ENCODE data around the gene ZNF219.
A peak's percentile ranks its signal among the peaks of the same experiment; 100 is the strongest.

Gene ZNF219

GRCh38 chr14:21102521-21103410, 4.3 kb upstream of the ZNF219 start:
- no peak for DNase-seq (ENCODE audit: low spot score)

- no peak for DNase-seq (ENCODE audit: low spot score)
Observed at GRCh38 chr14:21101802-21102413, 3.5 kb upstream of the ZNF219 start.

GRCh38 chr14:21100931-21101330, 2.5 kb upstream of the ZNF219 start, which contains the start of gene TMEM253:
TMEM253 (plus strand) TSS chr14:21101066; CDS start chr14:21101344, 278 bp downstream.
- DNase-seq (ENCODE audit: low spot score), result no peak

GRCh38 chr14:21099596-21099985, 1.1 kb upstream of the ZNF219 start:
- DNase-seq (ENCODE audit: low spot score), result no peak

GRCh38 chr14:21098892-21099595, 589 bp upstream of the ZNF219 start:
- DNase-seq (ENCODE audit: low spot score), result no peak

- DNase-seq (ENCODE audit: low spot score), result no peak
Observed at GRCh38 chr14:21097636-21098075, 799 bp downstream of the ZNF219 start.

GRCh38 chr14:21096978-21097635, 1.3 kb downstream of the ZNF219 start:
- no peak for DNase-seq (ENCODE audit: low spot score)

GRCh38 chr14:21096438-21096837, 2.0 kb downstream of the ZNF219 start:
- DNase-seq (ENCODE audit: low spot score), result no peak

- no peak for DNase-seq (ENCODE audit: low spot score)
Observed at GRCh38 chr14:21095430-21096205, 2.8 kb downstream of the ZNF219 start.

- no peak for DNase-seq (ENCODE audit: low spot score)
Observed at GRCh38 chr14:21093769-21094681, 4.4 kb downstream of the ZNF219 start.

GRCh38 chr14:21093018-21093417, 5.4 kb downstream of the ZNF219 start:
- DNase-seq (ENCODE audit: low spot score), result no peak

- DNase-seq (ENCODE audit: low spot score), result peak; percentile 90
Observed at GRCh38 chr14:21092273-21093011, 6.0 kb downstream of the ZNF219 start.

- DNase-seq (ENCODE audit: low spot score), result no peak
Observed at GRCh38 chr14:21091821-21092272, 6.6 kb downstream of the ZNF219 start.

- DNase-seq (ENCODE audit: low spot score), result no peak
Observed at GRCh38 chr14:21090940-21091663, 7.4 kb downstream of the ZNF219 start.

- DNase-seq (ENCODE audit: low spot score), result no peak
Observed at GRCh38 chr14:21090194-21090939, 8.1 kb downstream of the ZNF219 start.

- no peak for DNase-seq (ENCODE audit: low spot score)
Observed at GRCh38 chr14:21089877-21090193, 8.6 kb downstream of the ZNF219 start.

GRCh38 chr14:21089271-21089670, 9.2 kb downstream of the ZNF219 start:
- DNase-seq (ENCODE audit: low spot score), result no peak

- no peak for DNase-seq (ENCODE audit: low spot score)
Observed at GRCh38 chr14:21088687-21089086, 9.8 kb downstream of the ZNF219 start.

Measured in CD4-positive, alpha-beta T cell treated with Interleukin-2 at 100 ng/mL for 4 hours (primary cell).